Fibroblast of lung (primary cell): ENCODE results near the gene TFIP11.

Experiments used
- EZH2 ChIP-seq: IDR thresholded peaks from 2 replicates; pipeline ENCODE4 v1.5.1; 2012; ENCODE audit warnings: low read length, control low read depth, mild to moderate bottlenecking; ENCODE audit errors: missing control alignments
- TF ChIP-seq, protein P1 (sequence below), 2 donors: IDR thresholded peaks in 1 of 2; conservative IDR thresholded peaks in 1 of 2; 1 replicate in 1 of 2; 2 replicates in 1 of 2; pipeline ENCODE4 v1.5.1; 2011 to 2012; ENCODE audit warnings: low read length in 2 of 2, control low read depth in 1 of 2, inconsistent platforms in 1 of 2, low read depth in 1 of 2, mild to moderate bottlenecking in 1 of 2

DNA sequence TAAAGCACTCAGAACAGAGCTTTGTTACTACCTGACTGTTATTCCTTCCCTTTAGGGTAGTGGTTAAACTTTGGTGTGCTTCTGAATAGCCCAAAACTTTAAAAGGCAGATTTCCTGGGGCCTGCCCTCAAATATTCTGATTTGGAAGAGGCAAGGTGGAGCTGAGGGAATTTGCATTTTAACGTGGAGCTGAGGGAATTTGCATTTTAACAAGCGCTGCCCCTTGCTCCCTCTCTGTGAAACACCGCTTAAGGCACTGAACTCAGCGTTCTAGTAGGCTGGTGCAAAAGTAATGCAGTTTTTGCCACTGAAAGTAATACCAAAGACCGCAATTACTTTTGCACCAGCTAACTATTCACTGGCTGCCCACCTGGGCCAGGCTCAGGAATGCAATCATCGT lies 42.7 kb upstream of the TFIP11 start:
- TF ChIP-seq, protein P1, sequence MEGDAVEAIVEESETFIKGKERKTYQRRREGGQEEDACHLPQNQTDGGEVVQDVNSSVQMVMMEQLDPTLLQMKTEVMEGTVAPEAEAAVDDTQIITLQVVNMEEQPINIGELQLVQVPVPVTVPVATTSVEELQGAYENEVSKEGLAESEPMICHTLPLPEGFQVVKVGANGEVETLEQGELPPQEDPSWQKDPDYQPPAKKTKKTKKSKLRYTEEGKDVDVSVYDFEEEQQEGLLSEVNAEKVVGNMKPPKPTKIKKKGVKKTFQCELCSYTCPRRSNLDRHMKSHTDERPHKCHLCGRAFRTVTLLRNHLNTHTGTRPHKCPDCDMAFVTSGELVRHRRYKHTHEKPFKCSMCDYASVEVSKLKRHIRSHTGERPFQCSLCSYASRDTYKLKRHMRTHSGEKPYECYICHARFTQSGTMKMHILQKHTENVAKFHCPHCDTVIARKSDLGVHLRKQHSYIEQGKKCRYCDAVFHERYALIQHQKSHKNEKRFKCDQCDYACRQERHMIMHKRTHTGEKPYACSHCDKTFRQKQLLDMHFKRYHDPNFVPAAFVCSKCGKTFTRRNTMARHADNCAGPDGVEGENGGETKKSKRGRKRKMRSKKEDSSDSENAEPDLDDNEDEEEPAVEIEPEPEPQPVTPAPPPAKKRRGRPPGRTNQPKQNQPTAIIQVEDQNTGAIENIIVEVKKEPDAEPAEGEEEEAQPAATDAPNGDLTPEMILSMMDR (conservative IDR thresholded peaks at IDR 0.05 in 1 of 2, IDR thresholded peaks at IDR 0.05 in 1 of 2; ENCODE audit: low read depth in 1 of 2, low read length in 2 of 2): no peak
- TF ChIP-seq EZH2: no peak
